Activated naive CD4-positive, alpha-beta T cell (primary cell): ENCODE measurements around the gene GAB3.
"Not testable (repeated sequence)": the region's sequence is repeated elsewhere in the genome, so short reads cannot be mapped to it uniquely, and the experiment has no call there.

Experiments used
- DNase-seq, 4 experiments: peaks; one replicate each; lab custom pipeline; 2025; lab: John Stamatoyannopoulos, UW

GAB3 gene

DNA sequence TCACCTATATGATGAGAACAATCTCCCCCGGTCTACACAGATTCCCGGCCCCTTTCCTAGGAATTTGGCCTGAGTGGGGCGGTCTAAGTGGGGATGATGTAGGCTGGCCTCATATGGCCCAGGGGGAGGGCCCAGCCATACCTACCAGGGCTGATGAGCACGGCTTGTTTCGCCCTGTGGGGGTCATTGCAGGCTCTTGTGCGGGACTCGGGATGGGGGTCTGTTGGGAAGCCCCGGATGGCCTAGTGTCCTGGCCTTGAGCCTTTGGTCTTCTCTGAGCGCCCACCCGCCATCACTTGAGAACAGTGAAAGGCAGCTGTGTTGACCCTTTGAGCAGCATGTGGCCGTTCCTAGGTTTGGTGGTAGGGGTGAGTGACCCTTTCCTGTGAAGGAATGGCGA, 92.7 kb downstream of the GAB3 start:
- no peak for DNase-seq

DNA sequence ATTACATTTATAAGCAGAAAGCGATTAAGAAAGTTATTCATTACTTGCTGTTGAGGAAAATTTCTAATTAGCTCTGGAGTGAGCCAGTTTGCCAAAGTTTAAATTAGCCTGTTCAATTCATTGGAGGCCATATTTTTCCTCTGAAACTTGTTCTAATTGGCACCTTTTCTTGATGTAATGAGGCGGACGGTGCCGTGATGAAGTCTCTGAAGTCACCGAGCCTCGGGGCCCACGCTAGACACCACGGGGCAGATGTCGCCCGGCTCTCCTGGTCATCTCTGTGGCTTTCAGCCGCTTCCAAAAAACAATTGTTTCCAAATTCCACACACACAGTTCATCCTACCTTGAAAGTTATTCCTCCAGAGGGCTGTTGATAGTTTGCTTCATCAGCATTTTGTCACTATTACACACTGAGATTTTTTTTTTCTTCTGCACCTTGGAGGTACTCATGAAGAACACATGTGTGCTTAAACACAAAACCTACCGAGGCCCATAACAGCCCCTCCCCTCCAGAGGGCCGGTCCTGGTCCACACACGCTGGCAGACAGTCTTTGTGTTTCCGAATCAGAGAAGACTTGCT, 93.6 kb downstream of the GAB3 start:
- DNase-seq = no peak

DNA sequence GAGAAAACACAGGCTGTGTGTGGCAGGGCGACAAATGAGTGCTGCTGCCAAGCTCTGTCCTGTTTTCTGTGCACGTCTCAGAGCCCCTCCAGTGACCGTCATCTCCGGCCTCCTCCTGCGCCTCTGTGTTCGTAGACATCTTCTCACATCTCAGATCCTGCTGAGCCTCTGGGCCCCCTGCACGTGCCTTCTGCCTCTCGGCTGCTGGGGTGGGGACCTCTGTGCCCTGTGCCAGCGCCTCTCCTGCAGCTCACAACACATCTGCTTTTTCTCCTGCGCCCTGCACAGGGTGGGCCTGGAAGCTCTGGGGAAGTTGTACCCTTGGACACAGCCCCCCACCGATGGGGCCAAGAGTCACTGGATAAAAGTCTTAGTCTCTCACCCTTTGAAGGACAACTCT, 95.1 kb downstream of the GAB3 start:
- DNase-seq = no peak

DNA sequence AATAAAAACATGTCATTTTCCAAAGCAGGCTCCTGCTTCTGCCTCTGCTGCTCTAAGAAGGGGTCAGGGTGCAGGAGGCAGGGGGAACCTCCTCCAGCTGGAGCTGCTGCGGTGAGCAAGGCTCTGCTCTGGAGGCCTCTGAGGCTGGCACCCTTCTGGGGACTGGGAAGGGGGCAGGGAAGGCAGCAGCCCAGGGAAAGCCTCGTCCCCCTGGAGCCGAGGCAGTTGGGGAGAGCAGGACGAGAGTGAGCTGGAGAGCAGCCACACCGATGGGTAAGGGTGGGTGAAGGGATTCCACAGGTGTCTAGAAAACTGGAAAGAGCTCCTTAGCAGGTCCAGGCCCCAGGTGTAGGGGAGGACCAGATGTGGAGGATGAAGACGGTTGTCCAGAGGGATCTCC, 95.5 kb downstream of the GAB3 start:
- DNase-seq = no peak

DNA sequence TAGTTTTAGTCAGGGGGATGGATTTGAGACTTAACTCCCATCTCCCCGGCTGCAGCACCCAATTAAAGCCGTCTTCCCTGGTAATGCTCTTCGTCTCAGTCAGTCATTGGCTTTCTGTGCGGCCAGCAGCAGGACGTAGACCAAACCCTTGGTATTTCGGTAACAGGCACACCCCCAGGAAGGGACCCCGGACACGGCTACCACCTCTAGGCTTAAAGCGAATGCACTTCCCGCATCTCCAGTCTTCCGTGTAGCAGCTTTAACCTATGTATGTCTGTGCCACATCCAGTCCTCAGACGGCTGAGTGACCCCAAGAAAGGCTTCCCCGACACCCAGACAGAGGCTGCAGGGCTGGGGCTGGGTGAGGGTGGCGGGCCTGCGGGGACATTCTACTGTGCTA, 96.0 kb downstream of the GAB3 start:
- DNase-seq = no peak

DNA sequence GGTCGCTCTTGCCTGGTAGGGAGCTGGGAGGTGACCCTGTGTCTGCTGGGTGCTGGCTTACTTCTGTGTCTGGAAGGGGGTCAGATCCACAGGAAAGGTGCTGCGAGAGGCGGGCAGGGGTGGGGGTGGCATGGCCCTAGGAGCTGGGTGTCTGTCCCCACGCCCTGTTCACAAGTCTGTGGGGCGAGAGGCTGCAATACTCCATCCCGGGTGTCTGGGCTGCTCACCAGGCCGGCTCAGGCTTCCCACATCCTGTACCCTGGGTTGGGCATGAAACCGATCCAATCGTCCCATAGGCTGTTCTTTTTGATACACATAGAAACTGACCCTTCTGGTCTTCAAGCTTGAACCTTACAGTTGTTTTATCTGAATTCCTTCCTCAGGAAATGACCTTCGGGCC, 96.5 kb downstream of the GAB3 start:
- DNase-seq = no peak

DNA sequence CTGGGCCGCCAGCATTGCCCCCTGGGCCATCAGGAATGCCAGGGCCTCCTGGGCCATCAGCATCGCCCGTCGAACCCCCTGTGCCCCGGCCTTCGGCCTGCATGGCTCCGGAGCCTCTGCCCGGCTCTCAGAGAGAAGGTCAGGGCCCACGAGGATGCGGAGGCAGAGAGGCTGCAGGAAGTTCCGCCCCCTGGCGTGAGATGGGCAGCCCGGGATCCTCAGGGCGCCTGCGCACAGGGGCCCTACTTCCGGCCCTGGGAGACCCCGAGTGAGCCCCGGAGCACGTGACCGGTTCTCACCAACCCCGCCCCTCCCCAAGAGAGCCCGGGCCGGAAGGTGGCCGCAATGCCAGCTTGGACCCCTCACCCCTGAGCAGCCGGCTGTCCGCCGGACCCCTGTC, 97.5 kb downstream of the GAB3 start, which contains the start of gene CTAG2:
Gene CTAG2, minus strand, starts transcription at position 167 of the 400 bp plus-strand sequence. Its CDS starts 64 bp downstream, at position 103.
- DNase-seq = not testable (repeated sequence)

DNA sequence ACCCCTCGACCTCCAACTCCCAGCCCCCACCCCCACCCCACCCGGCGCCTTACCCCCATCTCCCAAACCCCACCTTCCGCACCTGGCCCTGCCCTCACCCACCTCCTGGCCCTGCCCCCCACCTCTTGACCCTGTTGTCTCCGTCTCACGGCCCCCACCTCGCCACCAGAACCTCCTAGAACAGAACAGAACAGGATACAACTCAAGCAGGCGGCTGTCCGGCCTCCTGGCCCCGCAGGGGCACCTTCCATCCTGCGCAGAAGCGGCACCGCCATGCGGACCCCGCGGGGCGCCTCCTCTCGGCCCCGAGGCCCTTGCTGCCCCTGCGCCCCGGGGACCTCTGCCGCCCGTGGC, 97.9 kb downstream of the GAB3 start:
- no peak for DNase-seq

DNA sequence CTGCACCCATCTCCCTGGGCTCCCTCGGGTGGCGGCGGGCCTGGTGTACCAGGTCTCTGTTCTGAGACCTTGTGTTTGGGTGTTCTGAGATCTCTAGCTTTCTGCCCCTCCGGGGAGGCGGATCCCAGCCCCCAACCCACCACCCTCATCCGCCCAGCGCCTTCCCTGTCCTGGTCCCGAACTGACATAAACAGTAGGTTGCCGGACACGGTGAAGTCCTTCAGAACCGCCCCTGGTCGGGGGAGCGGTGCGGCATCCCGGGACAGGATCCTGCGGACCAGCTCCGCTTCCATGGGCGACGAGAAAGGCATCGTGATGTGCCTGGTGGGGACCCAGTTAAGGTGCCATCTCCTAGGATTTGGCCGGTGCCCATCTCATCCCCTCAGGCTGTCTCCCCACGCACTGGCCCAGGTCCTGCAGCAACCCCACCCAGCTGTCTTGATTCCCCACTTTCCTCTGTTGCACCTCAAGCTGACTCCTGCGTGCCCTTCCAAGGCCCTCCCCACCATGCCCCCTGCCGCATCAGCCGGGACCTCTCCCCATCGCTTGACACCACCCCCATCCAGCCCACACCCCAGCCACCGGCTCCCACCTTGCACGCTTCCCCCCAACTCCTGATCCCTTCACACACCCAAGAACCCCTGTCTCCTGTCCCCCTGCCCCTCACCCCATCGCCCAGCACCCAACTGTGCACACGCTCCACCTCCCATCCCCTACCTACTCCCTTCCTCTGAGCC, 98.4 kb downstream of the GAB3 start:
- no peak for DNase-seq

DNA sequence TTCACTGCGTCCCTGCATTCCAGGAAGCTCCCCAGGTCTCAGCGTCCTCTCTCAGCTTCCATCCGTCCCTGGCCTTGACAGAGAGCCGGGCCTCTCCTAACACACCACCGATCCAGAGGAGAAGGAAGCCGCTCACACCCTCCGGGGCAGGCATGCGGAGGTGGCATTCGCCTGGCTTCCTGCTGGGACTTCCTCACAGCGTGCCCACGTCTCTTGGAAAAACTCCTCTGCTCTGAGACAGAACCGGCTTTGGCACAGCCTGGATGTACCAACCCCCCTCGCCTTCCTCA, 100.7 kb downstream of the GAB3 start:
- DNase-seq = no peak

DNA sequence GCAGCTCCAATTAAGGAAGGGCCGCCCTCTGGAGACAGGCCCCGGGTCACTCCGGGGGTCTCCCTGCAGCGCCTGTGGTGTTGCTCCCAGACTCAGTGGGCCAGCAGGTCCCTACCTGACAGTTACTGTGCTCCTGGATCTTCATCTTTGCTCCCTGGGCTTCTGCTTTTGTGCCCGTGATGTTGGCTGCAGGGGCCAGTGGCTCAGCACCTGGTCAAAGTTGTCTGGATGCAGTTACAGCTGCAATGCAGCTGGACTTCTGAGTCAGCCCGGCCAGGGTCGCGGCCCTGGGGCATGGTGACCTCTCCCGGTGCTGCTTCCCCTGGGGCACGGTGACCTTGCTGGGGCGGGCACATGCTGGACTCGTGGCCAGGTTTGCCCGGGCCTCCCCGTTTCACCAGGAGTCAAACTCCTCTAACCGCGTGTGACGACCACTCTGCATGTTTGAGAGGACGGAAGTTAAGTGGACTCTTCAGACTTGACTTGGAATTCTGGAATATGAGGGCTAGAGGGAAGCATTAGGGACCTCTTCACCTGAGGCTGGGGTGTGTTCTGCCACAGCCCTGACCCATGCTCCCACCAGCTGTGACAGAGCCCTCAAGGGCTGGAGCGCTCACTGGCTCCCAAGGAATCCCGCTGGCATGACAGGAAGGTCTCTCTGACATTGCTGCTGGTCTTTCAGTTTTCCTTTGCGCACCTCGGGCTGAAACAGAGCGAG, 101.2 kb downstream of the GAB3 start:
- DNase-seq = no peak

DNA sequence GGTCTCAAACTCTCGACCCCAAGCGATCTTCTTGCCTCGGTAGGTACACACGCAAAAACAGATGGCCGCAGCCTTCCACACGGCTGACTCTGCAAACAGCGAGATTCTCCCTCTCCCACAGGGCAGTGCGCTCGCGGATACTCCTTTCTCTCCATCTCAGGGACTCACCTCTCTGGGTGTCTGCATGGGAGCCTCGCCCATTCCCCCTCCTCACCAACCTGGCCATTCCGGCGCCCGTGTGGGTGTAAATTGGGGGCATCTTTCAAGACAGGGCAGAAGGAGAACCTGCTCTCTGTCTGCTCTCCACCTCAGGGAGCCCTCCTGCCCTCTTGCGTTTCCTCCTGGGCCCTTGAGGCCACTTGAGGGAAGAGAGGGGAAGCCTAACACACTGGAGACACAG, 101.9 kb downstream of the GAB3 start:
- no peak for DNase-seq

DNA sequence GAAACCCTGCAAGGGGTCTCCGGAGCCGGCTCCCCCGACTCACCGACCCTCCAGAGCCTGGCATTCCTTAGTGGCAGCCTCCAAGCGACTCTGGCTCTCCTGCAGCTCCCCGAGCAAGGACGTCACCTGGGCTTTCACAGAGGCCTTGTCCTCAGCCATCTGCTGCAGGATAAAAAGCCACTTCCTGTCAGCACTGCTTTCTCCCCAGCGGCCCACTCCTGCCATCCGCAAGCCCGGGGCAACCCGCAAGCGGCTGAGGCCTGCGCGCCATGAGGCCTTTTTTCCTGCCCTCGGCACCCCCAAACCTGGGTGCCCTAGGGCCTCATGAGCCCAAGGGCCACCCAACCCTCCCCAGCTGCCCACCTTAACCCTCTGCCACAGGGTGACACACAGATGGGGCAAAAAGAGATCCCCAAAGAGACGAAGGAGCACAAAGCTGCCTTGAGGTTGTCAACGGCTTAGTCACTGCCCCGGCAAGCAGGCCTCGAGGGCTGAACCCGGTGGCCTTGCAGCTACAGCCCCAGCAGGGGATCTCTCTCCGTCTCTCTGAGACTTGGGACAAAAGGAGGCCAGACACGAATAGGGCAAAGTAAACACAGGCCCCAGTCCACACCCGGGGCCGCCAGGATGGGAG, 105.0 kb downstream of the GAB3 start:
- DNase-seq = not testable (repeated sequence)

DNA sequence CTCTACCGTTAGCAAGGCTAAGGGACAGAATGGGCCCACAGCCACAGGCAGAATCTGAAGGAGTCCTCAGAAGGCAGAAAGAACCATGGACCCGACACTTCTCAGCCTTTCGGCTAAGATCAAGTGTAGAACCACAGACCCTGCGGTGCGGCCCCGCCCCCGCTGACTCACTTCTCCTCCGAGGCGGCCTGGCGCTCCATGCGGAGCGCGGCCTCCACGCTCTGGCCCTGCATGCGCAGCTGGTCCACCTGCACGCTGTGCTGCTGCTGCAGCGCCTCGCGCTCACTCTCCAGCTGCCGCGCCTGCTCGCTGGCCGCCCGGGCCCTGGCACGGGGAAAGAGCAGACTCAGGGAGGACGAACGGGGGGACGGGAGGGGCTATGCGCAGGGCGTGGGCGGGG, 107.2 kb downstream of the GAB3 start:
- DNase-seq = not testable (repeated sequence)

DNA sequence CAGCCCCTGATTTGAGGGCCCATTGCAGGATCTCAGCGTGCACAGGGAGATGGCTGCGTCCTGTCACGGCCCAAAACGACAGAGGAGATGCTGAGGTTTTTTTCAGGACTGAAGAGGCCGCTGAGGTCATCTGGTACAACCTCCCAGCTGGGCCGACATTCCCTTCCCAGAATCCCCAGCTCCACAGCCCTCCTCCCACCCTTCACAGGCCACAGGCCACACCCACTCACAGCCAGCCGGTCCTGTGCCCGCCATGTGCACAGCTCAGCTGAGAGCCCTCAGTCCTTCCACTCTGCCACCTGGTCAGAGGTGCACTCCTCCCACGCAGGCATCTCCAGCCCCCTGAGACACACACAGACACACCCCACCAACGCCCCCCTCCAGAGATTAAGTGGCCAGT, 109.1 kb downstream of the GAB3 start:
- DNase-seq = not testable (repeated sequence)

DNA sequence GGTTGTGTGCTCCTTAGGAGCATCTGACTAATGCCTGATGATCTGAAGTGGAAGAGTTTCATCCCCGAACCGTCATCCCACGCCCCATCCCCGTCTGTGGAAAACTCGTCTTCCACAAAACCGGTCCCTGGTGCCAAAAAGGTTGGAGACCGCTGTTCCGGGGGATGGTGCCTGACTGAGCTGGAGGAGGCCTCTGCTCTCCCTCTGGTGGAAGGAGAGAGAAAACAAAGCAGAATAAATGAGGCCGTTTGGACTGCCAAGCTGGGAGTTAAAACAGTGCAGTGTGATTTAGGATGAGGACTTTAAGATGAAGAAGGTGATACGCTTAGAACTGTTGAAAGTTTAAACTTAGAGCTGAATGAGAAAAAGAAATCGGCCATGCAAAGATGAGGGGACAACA, 117.2 kb downstream of the GAB3 start:
- not testable (repeated sequence) for DNase-seq

DNA sequence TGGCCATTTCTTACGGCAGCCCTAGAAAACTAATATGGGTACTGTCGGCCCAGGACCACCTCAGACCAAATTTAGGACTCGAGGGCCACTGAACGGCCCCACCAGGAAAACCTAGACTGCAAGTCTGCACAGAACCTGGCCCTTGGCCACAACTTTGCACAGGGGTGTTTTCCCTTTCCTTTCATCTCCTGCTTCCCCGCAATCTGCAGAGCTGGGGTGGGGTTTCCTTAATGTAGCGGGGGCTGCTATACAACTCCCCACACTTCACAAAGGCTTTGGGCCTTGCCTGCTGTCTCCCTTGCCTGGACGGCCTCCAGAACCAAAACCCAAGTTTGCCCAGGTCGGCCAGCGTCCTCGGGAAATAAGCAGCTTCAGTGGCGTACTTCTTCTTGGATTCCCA, 119.9 kb downstream of the GAB3 start:
- not testable (repeated sequence) for DNase-seq

DNA sequence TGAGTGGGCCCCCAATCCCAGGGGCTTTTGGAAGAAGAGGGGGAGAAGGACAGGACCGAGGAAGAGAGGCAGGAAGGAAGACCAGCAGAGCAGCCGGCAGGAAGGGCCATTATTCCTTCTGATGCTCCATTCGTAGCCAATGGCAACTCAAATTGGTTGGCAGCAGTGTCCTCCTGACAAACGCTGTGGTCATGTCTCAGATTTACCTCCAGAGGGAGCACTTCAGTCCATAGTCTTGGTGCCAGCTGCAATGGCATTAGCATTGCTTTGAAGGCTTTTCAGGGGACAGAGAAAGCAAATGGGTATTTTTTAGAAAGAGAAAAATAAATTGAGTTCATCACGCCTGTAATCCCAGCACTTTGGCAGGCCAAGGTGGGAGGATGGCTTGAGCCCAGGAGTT, 121.9 kb downstream of the GAB3 start:
- not testable (repeated sequence) for DNase-seq
